K562 (cell line): Measurements from ENCODE around the gene COG4. TPM values are rescaled to one million over a fixed set of nuclear protein-coding genes. Genes with fewer than 3 reads are reported as not detected.

Experiments
- ETS1 ChIP-seq: conservative IDR thresholded peaks from 2 replicates; pipeline ENCODE4 v1.6.1; 2011; ENCODE audit warnings: low read depth, mild to moderate bottlenecking, low read length; ENCODE audit not compliant: control insufficient read depth
- FOXK1 ChIP-seq: sonication (generic); formaldehyde crosslinking; IDR thresholded peaks from 2 replicates; pipeline ENCODE4 v1.8.0; 2022; ENCODE audit warnings: missing genetic modification reagents, mild to moderate bottlenecking, borderline replicate concordance
- ILF3 ChIP-seq: fragments of 450-650 bp; IDR thresholded peaks from 2 replicates; pipeline ENCODE4 v1.6.1; 2018; ENCODE audit warnings: antibody characterized with exemption, mild to moderate bottlenecking, moderate library complexity, borderline replicate concordance
- MAFG ChIP-seq: fragments of 450-650 bp; conservative IDR thresholded peaks from 2 replicates; pipeline ENCODE4 v1.6.1; 2016; ENCODE audit warnings: missing genetic modification characterization, missing compliant biosample characterization
- SMARCA5 ChIP-seq: fragments of 450-650 bp; IDR thresholded peaks from 2 replicates; pipeline ENCODE4 v1.6.1; 2016
- TAF1 ChIP-seq: IDR thresholded peaks from 2 replicates; pipeline ENCODE4 v1.6.1; 2011; ENCODE audit warnings: mild to moderate bottlenecking, low read length, moderate library complexity; ENCODE audit not compliant: insufficient read depth, control insufficient read depth, severe bottlenecking; ENCODE audit errors: extremely low read depth
- YY1 ChIP-seq, 3 experiments: IDR thresholded peaks; 2 replicates each; pipeline ENCODE4 v1.6.1; 2011; ENCODE audit warnings: low read length in 2 of 3, mild to moderate bottlenecking in 2 of 3, moderate library complexity in 2 of 3, borderline replicate concordance in 1 of 3, control low read depth in 1 of 3, low read depth in 1 of 3; ENCODE audit not compliant: insufficient read depth in 3 of 3, insufficient replicate concordance in 2 of 3, control insufficient read depth in 1 of 3, insufficient read length in 1 of 3; ENCODE audit errors: extremely low read depth in 1 of 3
- polyA plus RNA-seq, 8 experiments: library from polyadenylated mRNA; depleted of rRNA in 4 of 8; stranded (reverse) in 5 of 8; unstranded in 3 of 8; fragments of >200 nt; fragmentation: Nextera tagmentation in 2 of 8; fragmentation: Illumina TruSeq in 1 of 8; extraction: Ambion mirVana in 2 of 8; extraction: Trizol in 1 of 8; gene quantifications; 2 replicates each; pipeline versions ENCODE4 v1.2.1 to v1.2.3, GENCODE V29; 2011 to 2014; ENCODE audit warnings: inconsistent platforms in 1 of 8, missing spikeins in 1 of 8
- total RNA-seq, 7 experiments: library from RNA; depleted of rRNA in 6 of 7; stranded (reverse); fragments of >200 nt in 6 of 7; fragmentation: Illumina TruSeq in 2 of 7; extraction: Trizol in 2 of 7; gene quantifications; 2 replicates each; pipeline versions ENCODE4 v1.2.1 to v1.2.3, GENCODE V29; 2011 to 2021; ENCODE audit warnings: low replicate concordance in 1 of 7
- TF ChIP-seq, protein P1 (sequence below): sonication (generic); formaldehyde crosslinking; IDR thresholded peaks from 2 replicates; pipeline ENCODE4 v1.9.0; 2022; ENCODE audit warnings: mild to moderate bottlenecking, missing genetic modification reagents
- TF ChIP-seq, protein P2 (sequence below): fragments of 250-450 bp; sonication (Bioruptor Pico); IDR thresholded peaks from 2 replicates; pipeline ENCODE4 v1.5.0; 2020; ENCODE audit warnings: mild to moderate bottlenecking, borderline replicate concordance
- TF ChIP-seq, protein P3 (sequence below), 2 experiments: fragments of 250-450 bp in 1 of 2; fragments of 450-650 bp in 1 of 2; sonication (Bioruptor Pico) in 1 of 2; IDR thresholded peaks; 2 replicates each; pipeline versions ENCODE4 v1.6.1 to v1.8.0; 2016 to 2021; ENCODE audit warnings: mild to moderate bottlenecking in 2 of 2, moderate library complexity in 2 of 2, missing compliant biosample characterization in 1 of 2, missing genetic modification characterization in 1 of 2

COG4 gene
- total and polyA plus RNA-seq, 9 of the 15 experiments (the other 6 are each of a cell fraction or from before 2014, with no cell fraction given) = 13.7 to 73.9 (median 44.2) TPM

DNA sequence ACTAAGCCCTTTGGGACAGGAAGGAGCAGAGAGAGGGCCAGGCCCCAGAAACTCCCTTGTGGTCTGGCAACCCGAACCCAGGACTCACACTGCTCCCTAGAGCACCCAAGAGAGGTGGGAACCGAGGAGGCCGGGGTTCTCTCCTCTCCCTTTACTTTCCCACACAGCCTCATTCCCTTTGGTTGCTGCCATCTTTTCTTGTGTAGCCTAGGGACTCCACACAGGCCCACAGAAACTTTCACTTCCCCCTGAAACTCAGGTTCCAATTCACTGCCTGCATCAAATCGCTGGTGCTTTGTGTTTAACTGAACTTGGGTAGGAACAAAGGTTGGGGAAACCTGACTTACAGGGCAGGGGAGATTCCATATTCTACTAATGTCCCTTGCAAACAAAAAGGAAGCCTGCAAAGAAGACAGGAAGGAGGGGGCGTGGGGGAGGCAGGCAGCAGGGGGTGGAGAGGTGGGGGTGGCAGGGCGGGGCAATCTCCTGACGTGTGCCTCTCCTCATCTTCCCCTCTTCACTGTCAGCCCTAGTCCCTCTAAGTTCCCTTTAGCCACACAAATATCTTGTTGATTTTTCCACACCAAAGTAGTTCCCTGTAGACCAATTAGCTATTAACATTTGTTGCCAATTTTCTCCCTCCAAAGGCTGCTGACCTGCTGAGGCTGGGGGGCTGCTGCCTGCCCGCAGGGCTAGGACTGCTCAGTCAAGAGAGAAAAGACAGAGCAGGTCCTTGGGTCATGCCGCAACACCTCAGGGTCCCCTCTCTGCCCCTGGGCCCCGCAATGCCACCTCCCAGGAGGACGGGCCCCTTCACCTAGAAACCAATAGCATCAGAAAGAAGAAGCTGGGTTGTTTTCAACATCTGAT, 92.5 kb downstream of the COG4 start (continued):
- TF ChIP-seq, protein P1, sequence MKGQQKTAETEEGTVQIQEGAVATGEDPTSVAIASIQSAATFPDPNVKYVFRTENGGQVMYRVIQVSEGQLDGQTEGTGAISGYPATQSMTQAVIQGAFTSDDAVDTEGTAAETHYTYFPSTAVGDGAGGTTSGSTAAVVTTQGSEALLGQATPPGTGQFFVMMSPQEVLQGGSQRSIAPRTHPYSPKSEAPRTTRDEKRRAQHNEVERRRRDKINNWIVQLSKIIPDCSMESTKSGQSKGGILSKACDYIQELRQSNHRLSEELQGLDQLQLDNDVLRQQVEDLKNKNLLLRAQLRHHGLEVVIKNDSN = no peak
- no peak for TF ChIP-seq FOXK1
- TF ChIP-seq MAFG (tag) = no peak
- TF ChIP-seq, protein P2, sequence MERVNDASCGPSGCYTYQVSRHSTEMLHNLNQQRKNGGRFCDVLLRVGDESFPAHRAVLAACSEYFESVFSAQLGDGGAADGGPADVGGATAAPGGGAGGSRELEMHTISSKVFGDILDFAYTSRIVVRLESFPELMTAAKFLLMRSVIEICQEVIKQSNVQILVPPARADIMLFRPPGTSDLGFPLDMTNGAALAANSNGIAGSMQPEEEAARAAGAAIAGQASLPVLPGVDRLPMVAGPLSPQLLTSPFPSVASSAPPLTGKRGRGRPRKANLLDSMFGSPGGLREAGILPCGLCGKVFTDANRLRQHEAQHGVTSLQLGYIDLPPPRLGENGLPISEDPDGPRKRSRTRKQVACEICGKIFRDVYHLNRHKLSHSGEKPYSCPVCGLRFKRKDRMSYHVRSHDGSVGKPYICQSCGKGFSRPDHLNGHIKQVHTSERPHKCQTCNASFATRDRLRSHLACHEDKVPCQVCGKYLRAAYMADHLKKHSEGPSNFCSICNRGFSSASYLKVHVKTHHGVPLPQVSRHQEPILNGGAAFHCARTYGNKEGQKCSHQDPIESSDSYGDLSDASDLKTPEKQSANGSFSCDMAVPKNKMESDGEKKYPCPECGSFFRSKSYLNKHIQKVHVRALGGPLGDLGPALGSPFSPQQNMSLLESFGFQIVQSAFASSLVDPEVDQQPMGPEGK (CRISPR knock-in tag) = peak; percentile 58; the same call in 1 of the 2 replicates
- TF ChIP-seq ETS1 = no peak
- TF ChIP-seq, protein P3, sequence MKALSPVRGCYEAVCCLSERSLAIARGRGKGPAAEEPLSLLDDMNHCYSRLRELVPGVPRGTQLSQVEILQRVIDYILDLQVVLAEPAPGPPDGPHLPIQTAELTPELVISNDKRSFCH (CRISPR knock-in tag; IDR thresholded peaks at IDR 0.05) = no peak
- TF ChIP-seq, protein P3 (tag; IDR thresholded peaks at IDR 0.05) = peak; percentile 30; the same call in 1 of the 2 replicates
- peak in 2 of 3 experiments; percentile 48 to 60 for TF ChIP-seq YY1 (IDR thresholded peaks at IDR 0.05; ENCODE audit: borderline replicate concordance in 1 of 3, control insufficient read depth in 1 of 3, extremely low read depth in 1 of 3, insufficient read depth in 3 of 3, insufficient read length in 1 of 3, insufficient replicate concordance in 2 of 3, low read depth in 1 of 3, low read length in 2 of 3)
- no peak for TF ChIP-seq SMARCA5
- TF ChIP-seq ILF3 = no peak
- no peak for TF ChIP-seq TAF1
